Left lung (tissue), 10 donors: Measurements from ENCODE around the gene PLET1. TPM values are rescaled to one million over a fixed set of nuclear protein-coding genes. Genes with fewer than 3 reads are reported as not detected.

Experiments
- ATAC-seq: fragments of 200-7000 bp; cut with Tn5 transposase; one replicate; pipeline ENCODE4 v1.9.1; 2020; ENCODE audit warnings: moderate library complexity
- DNase-seq, 4 donors: peaks; one replicate each; pipeline ENCODE4 v3.0.0-alpha.2; 2013 to 2020
- H3K27ac ChIP-seq, 2 donors: fragments of 200-600 bp; sonication (generic) in 1 of 2; one replicate each; pipeline versions ENCODE4 v1.5.0 to v1.8.0; 2020 to 2021
- H3K27me3 ChIP-seq, 2 donors: fragments of 200-600 bp; sonication (generic) in 1 of 2; one replicate each; pipeline versions ENCODE4 v1.5.0 to v1.8.0; 2020 to 2021
- H3K36me3 ChIP-seq, 2 donors: fragments of 200-600 bp; sonication (generic) in 1 of 2; one replicate each; pipeline versions ENCODE4 v1.5.0 to v1.8.0; 2020 to 2021
- H3K4me1 ChIP-seq, 2 donors: fragments of 200-600 bp; one replicate each; pipeline ENCODE4 v1.8.0; 2021
- H3K4me3 ChIP-seq, 2 donors: fragments of 200-600 bp; sonication (generic) in 1 of 2; one replicate each; pipeline versions ENCODE4 v1.5.0 to v1.8.0; 2020 to 2021; ENCODE audit warnings: mild to moderate bottlenecking in 1 of 2
- H3K9me3 ChIP-seq, 2 donors: fragments of 200-600 bp; sonication (generic) in 1 of 2; one replicate each; pipeline versions ENCODE4 v1.5.0 to v1.8.0; 2020 to 2021
- CTCF ChIP-seq, 2 donors: fragments of 200-600 bp; sonication (generic) in 1 of 2; IDR thresholded peaks; one replicate each; pipeline versions ENCODE4 v1.5.0 to v1.8.0; 2021; ENCODE audit warnings: antibody characterized with exemption in 2 of 2
- intact Hi-C, 2 donors: fragments of 100-400 bp; cut with DNase I; formaldehyde crosslinking; loops; one replicate each; pipeline versions ENCODE4 v1.11.2 to v1.14.2; 2022
- polyA plus RNA-seq, 6 donors: library from polyadenylated mRNA; unstranded; fragments of 120-200 nt; gene quantifications; one replicate each; pipeline ENCODE4 v1.2.1, GENCODE V29; 2013; ENCODE audit not compliant: insufficient read length in 6 of 6
- total RNA-seq, 2 donors: library from RNA; stranded (reverse); fragmentation: NEBNext Ultra II Directional; extraction: Animal tissue kit (Norgen Biotek cat#: 25700); gene quantifications; one replicate each; pipeline ENCODE4 v1.2.1, GENCODE V29; 2021
- donor health status: DM: no; HTN: yes; CAD: no.
- donor health status: DM: no; HTN: no; CAD: no.

PLET1 gene
- total and polyA plus RNA-seq, 8 donors: 0.18 TPM; not detected in 6

DNA sequence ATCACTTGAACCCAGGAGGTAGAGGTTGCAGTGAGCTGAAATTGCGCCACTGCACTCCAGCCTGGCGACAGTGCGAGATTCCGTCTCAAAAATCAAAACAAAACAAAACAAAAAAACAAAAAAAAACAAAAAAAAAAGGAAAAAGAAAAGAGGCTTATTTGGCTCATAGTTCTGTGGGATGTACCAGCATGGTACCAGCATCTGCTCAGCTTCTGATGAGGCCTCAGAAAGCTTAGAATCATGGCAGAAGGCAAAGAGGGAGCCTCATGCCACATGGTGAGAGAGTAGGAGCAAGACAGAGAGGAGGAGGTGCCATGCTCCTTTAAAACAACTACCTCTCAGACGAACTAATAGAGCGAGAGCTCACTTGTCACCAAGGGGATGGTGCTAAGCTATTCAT, 45.0 kb downstream of the PLET1 start:
- H3K36me3 ChIP-seq: no peaks in the 10 kb centered on the region
- intact Hi-C loops: loop anchor here in 1 of 2 donors (10.0 kb wide), 1 partner anchor 59 kb away; no protein-coding TSS in a partner anchor
- DNase-seq (no peak), ATAC-seq (no peak)
- TF ChIP-seq CTCF (IDR thresholded peaks at IDR 0.05): no peak
- no peak overlapping the region for H3K4me3 ChIP-seq
- no peaks in the 10 kb centered on the region for H3K27me3 ChIP-seq
- no peak overlapping the region for H3K27ac ChIP-seq
- no peaks in the 10 kb centered on the region for H3K9me3 ChIP-seq
- no peaks in the 10 kb centered on the region for H3K4me1 ChIP-seq

GRCh38 chr11:112213753-112214152, 46.9 kb downstream of the PLET1 start:
- Histone ChIP-seq H3K36me3 (no peaks in the 10 kb centered on the region), H3K27ac (no peak overlapping the region), H3K27me3 (no peaks in the 10 kb centered on the region), H3K4me3 (no peak overlapping the region), H3K4me1 (no peaks in the 10 kb centered on the region), H3K9me3 (no peaks in the 10 kb centered on the region)
- no peak for TF ChIP-seq CTCF (IDR thresholded peaks at IDR 0.05)
- ATAC-seq: no peak
- intact Hi-C loops: loop anchor here in 1 of 2 donors (10.0 kb wide), 1 partner anchor 61 kb away; no protein-coding TSS in a partner anchor
- no peak for DNase-seq

- H3K9me3 ChIP-seq: no peaks in the 10 kb centered on the region
- ATAC-seq (no peak), DNase-seq (no peak)
- intact Hi-C loops: loop anchor here in 1 of 2 donors (10.0 kb wide), 1 partner anchor 62 kb away; no protein-coding TSS in a partner anchor
- no peaks in the 10 kb centered on the region for H3K36me3 ChIP-seq
- no peaks in the 10 kb centered on the region for H3K27me3 ChIP-seq
- H3K27ac ChIP-seq: no peak overlapping the region
- no peak for TF ChIP-seq CTCF (IDR thresholded peaks at IDR 0.05)
- no peaks in the 10 kb centered on the region for H3K4me1 ChIP-seq
- no peak overlapping the region for H3K4me3 ChIP-seq
Measured at GRCh38 chr11:112212710-112213109, 48.0 kb downstream of the PLET1 start.

DNA sequence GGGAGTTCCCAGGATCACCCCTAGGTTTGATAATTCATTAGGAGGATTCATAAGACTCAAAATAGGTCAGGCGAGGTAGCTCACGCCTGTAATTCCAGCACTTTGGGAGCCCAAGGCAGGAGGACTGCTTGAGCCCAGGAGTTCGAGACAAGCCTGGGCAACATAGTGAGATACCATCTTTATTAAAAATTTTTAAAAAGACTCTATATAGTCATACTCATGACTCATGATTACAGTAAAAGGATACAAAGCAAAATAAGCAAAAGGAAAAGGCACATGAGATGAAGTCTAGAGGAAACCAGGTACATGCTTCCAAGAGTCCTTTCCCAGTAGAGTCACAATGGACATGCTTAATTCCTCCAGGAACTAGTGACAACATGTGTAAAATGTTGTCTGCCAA, 48.4 kb downstream of the PLET1 start:
- TF ChIP-seq CTCF (IDR thresholded peaks at IDR 0.05): no peak
- intact Hi-C loops: loop anchor here in 1 of 2 donors (10.0 kb wide), 1 partner anchor 63 kb away; no protein-coding TSS in a partner anchor
- H3K4me1 ChIP-seq: no peaks in the 10 kb centered on the region

DNA sequence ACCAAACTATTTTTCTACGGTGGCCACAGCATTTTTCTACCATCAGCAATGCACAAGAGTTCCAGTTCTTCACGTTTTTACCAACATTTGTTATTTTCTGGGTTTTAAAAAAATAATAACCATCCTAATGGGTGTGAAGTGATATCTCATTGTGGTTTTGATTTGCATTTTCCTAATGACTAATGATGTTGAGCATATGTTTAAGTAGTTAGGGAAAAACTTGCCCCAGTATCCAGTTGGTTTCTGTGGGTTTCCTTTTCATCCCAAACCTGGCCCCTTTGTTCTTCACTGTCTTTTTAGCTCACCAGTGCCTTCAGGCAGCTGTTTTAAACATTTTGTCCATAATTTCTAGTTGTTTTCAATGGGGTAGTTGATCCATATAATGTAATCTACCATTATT, 49.1 kb downstream of the PLET1 start:
- intact Hi-C loops: loop anchor here in 1 of 2 donors (10.0 kb wide), 1 partner anchor 63 kb away; no protein-coding TSS in a partner anchor
- ATAC-seq: no peak
- no peaks in the 10 kb centered on the region for H3K4me1 ChIP-seq
- no peaks in the 10 kb centered on the region for H3K27me3 ChIP-seq
- no peak for TF ChIP-seq CTCF (IDR thresholded peaks at IDR 0.05)
- H3K27ac ChIP-seq: no peak overlapping the region
- H3K36me3 ChIP-seq: no peaks in the 10 kb centered on the region
- no peak overlapping the region for H3K4me3 ChIP-seq
- H3K9me3 ChIP-seq: no peaks in the 10 kb centered on the region
- DNase-seq: no peak

More for the DNA sequence above, 48.4 kb downstream of the PLET1 start:
- no peaks in the 10 kb centered on the region for H3K9me3 ChIP-seq
- no peak for DNase-seq
- no peak overlapping the region for H3K27ac ChIP-seq
- ATAC-seq: no peak
- H3K36me3 ChIP-seq: no peaks in the 10 kb centered on the region
- H3K27me3 ChIP-seq: no peaks in the 10 kb centered on the region
- H3K4me3 ChIP-seq: no peak overlapping the region
